HG03457 (cell line): ENCODE results near the gene TFEB.
A peak's percentile ranks its signal among the peaks of the same experiment; 100 is the strongest.

Experiments used
- ATAC-seq: cut with Tn5 transposase; IDR thresholded peaks from one replicate; pipeline ENCODE4 v1.9.1; 2021; ENCODE audit warnings: moderate number of reproducible peaks; ENCODE audit not compliant: unreplicated experiment

TFEB gene

DNA sequence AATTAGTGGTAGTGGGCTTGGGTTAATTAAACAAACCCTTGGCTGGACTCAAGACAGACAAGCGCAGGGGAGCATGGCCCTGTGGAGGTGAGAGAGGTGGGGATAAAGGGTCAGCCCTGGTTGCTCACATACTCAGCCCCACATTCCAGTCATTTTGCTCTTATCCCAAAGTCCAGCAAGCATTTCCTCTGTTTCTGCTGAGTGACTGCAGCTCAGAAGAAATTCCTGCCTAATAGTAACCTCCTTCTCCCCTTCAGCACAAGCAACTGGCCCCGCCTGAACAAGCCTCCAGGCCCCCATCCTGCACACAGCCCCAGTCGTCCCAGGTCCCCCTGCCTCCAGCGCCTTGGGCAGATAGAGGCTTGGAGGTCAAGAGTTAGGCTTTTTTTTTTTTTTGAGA is 3.6 kb upstream of the TFEB start:
- no peak for ATAC-seq

DNA sequence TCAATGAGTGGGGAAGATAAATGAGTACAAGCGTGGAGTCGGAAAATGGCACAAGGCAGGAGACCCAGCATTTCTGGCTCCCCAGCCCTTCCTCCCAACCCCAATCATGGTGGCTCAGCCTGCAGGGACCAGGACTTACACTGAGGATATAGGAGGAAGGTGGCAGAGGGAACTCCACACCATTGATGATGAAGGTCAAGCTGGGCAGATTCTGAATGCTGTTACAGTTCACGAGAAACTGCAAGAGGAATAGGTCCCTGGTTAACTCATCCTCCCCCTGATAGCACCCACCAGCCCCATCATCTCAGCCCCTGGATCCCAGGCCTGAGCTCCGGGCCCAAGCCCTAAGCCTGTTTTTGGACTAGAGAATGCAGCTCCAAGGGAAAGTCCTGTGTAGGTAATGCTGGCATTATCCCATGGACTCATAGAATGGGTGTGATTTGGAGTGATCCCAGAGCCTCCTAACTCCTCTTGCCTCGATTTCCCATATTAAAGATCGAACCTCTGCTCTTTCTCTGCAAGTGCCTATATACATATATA is 2.3 kb upstream of the TFEB start:
- no peak for ATAC-seq

DNA sequence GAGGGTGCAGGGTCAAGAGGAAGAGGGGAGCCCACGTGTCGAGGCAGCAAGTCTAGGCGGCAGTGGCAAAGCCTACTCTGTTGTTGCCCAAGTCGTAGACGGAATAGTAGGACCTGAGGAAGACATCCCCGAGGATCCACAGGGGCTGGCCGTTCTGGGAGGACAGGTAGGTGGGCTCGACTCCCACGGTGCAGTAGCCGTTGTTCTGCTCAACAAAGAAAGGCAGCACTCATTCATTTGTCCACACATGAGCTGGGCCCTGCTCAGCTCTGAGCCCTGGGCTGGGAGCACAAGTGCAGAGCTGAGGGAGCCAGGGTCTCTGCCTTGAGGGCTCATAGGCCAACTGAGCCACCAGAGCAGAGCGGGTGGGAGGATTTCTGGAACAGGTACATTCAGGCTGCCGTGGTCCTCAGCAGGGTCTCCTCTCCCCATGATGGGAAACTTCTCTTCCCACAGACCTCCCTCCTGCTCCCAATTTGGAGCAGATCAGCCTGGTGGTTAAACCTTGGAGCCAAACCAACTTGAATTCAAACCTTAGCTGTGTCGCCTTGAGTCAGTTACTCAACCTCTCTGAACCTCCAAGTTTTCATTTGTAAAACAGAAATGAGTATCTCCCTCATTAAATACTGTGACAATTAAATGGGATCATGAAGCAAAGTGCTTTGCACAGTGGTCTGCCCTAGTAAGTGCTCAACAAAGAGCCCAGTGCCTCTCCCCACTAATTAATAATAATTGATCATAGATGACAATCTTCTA is 1.6 kb upstream of the TFEB start:
- ATAC-seq: no peak

DNA sequence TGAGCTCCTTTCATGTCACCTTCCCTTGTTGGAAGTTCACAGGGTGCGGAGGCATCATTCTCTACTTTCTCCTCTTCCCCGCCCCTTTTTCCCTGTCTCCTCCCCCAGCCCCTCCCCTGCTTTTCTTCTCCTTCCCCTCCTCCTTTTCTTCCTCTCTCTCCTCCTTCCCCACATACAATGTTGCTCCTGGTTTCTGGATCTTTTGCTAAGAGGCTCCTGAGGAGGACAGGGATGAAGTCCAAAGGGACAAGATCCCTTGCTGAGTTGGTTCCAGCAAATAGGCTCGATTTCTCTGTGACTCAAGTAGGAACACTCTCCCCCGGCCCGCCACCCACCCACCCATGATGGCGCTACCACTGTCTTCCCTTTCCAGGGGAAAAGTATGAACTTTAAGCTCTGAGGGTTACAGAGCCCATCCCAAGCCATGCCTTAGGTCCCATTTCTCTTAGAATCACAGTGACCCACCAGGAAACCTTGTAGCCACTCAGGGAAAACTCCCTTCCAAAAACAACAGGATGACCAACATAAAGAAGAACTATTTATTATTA is 852 bp upstream of the TFEB start:
- ATAC-seq: no peak

DNA sequence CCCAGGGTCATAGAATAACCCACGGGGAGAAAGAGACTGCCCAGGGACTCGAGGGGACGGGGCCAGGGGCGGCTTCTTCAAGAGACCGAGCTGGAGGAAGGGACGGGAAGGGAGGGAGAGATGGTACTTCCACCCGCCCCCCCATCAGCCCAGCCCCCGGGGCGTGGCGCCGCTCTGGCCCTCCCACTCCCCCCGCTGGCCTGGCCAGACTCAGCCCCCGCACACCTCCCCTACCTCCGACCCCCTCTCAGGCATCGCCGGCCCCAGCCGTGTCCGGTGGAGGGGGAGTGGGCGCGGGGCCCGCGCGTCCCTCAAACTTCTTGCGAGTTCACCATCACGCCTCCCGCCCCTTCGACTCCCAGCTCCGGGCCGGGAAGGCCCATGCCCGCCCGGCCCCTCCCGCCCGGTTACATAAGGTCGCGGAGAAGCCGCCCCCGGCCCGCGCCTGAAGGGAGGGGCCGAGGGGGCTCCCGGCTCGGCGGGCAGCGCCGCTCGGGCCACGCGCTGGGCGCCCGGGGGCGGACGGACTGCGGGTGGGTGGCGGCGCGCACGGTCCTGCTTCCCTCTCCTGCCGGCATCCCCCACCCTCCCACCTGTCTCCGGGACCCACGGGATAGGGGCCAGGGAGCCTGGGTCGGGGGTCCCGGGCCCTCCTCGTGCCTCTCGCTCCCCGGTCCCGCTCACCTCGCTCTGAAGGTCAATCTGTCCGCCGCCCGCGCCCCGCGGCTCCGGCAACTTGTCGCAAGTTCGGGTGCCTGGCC is 562 bp downstream of the TFEB start:
- no peak for ATAC-seq

DNA sequence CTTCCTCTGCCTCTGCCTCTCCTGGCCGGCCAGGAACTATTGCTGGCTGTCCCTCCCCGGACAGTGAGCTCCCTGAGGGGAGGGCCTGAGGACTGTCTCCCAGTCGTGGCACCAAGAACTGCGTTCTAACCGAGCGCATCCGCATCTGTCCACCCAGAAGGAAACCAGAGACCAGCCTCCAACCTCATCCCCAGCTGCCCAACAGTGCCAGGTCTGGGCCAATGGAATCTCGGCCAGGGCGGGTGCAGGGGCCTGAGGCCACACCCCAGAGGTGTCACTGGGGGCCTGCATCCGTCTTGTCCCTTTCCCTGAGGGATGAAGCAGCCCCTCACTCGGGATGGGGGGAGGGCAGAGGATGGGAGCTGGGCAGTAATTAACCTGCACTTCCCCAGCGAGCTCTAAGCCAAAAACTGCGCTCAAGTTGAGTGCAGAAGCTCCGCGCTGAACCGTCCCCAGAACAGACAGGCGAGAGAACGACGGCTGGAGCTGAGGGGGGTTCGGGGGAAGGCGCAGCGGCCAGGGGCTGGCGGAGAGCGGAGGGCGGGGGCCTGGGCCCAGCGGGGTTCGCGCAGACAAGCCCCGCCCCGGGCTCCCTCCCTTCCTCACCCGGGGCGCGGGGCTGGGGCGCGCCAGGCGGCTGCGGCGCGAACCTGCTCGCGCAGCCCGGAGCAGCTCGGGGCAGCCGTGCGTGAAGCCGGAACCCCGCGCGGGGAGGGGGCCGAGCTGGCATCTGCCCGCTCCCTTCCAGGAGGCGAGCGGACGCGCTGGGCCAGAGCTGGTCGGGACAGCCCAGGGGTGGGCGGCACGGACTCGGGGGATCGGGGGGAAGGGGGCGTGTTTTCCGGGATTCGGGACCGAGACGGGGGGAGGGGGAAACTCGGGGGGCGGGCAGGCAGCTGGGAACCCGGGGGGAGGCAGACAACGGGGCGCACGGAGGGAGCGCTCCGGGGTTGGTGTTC is 1.4 kb downstream of the TFEB start:
- peak; percentile 39 for ATAC-seq

DNA sequence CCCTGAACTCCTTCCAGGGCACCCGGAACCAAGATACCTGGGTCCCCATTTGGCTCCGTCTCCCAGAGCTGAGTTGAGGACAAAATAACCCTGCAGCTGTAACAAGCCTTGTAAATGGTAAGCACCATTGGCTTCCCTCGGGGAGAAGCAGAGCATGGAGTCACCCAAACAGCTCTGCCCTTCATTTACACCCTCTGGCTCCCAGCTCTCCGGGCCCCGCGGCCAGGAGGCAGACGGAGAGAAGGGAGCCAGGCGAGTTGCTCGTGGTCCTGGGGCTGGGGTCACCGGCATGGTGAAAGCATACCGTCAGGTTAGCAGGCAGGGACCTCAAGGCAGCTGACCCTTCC is 2.1 kb downstream of the TFEB start:
- no peak for ATAC-seq

DNA sequence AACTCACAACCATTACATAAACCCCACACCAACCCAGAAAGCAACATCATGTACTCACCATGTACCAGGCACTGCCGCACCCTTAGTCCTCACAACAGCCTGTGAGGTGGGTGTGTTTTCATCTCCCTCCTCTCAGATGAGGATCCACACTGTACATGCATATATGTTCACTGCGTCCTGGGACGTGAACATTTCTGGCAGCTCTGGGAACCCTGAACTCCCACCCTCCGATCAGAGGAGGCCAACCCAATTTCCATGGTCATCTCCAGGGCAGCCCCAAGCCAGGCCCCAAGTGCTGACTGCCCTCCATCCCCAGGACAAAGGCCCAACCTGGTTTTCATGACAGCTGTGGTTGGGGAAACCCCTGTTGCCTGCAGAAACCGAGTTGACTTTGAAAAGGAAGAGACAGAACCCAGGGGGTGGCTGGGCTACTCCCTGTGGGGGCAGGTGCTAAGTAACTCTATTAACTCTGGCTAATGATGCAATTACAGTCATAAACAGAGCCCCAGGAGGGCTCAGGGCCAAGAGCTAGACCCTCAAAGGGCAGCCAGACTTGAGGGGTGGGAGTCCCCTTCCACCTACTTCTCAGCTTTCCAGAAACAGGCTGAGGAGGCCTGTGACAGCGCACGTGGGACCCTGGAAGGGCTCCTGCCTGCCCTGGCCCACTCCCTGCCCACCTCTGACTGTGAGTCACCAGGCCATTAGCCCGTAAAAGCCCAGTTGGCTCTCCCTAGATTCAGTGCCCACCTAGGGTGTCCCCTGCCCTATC is 2.6 kb downstream of the TFEB start:
- no peak for ATAC-seq

DNA sequence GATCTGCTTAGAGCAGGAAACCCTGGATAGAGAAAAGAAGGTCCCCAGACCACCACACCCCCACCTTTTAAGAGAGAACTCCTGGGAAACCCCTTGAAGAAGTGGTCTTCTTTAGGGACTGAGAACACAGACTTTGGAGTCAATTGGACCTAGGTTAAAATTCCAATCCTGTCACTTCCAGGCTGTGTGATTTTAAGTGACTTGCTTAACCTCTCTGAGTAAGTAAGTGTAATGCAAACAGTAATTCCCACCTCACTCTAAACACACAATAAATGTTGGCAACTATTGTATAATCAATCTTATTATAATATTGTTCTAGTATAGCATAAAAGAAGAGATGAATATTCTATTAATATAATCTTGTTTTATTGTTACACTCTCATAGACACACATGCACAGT is 3.3 kb downstream of the TFEB start:
- ATAC-seq: no peak

DNA sequence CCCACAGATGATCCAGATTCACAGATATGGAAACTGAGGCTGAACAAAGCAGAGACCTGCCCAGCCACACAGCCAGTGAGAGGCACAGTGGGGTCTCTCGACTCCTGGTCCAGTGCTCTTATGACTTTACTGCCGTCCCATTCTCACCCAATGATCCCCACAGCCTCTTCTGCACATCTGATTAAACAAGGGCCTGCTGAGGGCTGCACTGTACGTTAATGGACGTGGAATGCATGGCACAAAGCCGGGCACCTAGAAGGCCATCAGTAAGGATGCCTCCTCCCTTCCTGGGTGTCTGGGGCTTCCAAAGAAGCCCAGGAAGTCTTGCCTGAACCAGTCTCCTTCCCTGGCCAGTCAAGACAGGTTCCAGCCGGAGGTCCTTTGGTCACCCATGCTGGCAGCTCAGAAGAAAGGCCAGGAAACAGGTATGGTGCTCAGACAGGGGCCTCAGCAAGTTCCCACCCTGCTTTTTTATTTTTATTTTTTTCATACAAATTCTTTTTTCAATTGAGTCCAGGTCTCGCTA is 3.8 kb downstream of the TFEB start:
- ATAC-seq: no peak

DNA sequence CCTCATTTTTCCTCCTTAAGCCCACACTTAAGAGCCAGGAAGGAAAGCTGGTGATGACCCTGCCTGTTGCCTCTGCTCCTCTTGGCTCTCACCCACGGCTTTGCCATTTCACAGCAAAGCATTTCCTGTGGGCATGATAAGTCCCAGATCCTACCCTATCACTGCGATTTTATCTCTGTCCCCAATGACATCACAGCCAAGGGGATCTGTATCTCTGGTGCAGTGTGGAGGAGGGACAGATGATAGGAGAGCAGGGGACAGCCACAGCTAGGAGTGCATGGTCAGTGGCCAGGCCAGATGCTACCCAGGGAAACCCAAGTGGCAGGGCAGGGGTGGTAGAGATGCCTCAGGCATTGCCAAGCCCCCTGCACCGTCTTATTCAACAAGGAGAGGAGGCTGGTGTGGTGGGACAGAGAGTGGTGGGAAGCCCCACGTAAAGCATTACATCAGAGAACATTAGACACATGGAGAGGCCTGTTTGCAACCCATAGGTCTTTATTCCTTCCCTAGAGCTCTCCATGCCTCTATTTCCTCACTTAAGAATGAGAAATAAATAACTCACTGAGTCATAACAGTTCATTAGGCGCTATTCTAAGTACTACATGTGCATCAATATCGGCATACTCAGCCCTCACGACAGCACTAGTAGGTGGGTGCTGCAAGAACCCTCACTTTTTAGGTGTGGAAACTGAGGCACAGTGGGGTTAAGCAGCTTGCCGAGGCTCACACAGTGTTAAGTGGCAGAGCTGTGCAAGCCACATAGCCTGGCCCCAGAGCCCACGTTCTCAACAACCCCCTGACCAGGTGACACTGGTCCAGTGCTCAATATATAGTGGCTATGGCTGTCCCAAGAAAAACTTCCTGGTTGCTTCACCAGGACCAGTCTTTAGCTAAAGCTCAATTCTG is 4.6 kb downstream of the TFEB start:
- no peak for ATAC-seq

DNA sequence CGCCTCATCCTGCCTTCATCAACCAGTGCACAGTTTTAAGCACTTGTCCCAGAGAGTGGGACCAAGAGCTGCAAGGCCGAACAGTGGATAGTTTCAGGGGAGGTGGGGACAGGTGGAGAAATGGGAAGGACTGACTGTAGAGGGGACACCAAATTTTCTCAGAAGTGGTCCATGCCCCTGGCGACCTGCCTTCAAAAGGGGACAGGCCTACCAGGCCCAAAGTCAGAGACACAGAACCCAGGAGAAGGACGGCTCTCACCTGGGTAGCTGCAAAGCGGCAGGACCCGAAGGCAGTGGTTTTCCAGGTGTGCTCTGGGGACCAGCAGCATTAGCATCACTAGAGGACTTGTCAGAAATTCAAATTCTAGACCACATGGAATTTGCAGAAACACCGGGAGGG is 5.8 kb downstream of the TFEB start:
- no peak for ATAC-seq

DNA sequence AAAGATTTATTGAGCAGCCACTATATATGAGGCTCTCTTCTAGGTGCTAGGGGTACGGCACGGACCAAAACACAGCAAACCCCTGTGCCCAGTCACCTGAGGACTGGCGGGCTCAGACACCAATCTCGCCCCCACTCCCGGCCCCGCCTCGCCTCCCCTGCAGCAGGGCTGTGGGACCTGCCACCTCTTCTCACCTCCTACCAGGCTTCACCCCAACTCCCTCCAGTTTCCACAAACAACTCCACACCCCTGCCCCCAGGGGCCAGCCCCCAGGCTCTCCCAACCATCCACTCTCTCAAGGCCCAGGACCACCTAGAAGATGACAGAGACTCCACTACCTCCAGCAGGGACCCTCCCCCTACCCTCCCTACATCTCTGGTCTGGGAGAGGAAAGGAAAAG is 6.5 kb downstream of the TFEB start:
- no peak for ATAC-seq

DNA sequence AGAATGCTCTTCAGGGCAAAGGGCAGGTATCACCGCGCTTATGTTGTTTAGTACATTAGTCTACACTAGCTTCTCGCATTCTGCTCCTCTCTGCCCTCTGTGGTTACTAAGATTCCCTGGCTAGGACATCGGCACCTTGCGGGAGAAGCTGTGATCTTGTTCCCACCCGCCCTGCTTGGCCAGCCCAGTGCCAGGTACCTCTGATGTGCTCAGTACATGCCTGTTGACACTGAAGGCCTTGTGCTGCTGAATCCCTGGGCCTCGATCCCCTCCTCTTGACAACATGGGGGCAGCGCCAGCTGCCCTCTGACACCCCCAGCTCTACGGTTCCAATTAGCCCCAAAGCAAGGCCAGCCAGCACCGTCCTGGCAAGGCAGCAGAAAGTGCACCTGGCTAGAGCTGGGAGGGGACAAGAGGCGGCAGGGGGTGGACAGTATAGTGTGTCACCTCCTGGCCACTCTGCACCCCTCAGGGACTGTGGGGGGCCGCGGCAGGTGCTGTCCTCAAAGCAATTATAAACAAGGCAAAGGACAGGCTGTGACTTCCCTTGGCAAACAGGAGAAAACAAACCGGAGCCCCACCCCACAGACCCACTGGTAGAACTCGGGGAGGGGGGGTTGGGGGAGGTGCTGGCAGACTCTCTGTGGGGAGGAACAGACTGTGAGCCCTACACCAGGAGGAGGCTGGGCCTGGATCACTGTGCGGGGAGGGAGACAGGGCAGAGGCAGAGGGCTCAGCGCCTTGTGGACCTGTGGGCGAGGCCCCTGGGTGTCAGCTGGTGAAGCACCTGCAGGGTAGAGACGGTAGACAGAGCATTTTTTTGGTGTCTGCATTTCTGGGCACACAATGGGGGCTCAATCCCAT is 7.1 kb downstream of the TFEB start:
- no peak for ATAC-seq

DNA sequence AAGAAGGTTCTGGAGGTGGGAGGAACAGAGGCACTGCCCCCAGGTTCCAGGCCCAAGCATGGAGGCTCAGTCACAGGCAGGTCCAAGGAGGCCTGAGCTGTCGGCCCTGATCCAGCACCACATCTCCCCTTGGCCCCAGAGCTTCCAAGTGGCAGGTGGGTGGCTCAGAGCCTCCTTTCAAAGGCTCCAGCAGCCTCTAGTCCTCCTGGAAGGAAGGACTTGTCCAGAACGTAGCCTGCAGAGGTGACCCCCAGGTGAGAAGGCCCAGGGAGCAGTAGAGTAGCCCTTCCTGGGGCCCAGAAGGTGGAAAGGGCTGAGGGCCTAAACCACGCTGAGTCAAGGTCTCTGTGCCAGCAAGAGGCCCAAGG is 7.7 kb downstream of the TFEB start:
- no peak for ATAC-seq

DNA sequence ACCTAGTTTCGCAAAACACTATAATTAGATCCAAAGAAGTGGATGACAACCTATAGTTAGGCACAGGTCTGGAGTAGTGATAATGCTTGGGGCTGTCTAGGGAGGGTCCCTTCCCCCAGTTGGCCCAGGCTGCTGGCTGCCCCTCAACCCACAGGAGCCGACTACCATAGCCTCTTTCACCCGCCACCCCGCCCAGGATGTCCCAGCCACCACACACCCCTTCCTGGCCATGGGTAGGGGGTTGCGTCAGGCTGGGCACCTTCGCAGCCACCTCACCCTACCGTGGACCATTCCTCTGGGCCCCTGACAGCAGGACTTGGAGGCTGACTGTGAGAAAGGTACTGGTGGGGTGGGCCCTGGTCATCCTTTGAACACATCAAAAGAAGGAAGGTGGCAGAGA is 8.5 kb downstream of the TFEB start:
- ATAC-seq: no peak

DNA sequence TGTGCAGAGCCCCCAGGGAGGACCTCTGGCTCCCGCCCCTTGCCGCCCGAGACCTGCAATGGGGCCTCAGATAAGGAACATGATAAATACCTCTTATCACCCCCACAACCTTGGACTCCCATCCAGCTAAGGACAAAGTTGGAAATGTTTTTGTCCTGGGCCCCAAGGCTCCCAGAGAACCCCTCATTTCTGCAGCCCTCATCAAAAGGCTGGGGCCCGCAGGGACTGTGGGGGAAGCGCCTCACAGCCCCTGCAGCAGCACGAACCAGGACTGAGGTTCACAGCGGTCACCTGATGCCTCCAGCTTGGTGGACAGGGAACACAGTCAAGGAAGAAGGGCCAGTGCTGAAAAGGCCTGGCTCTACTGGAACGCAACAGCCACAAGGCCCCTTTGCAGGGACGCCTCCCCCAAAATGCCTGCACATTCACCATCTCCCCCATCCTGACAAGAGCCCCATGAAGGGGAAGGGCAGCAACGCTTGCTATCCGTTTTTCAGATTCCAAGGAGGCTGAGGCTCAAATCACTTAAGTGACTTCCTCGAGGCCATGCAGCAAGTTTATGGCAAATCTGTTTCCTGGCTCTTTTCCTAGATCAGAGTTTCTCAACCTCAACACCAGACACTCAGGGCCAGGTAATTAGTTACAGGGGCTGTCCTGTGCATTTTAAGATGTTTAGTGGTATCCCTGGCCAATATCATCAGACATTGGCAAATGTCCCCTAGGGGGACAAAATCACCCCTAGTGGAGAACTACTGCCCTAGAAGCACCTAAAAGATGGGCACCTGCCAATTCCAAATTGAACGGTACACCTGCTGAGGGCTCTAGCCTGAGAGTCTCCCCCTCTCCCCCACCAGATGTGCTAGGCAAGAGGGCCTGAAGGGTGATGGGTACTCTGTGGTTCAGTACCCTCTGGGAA is 10.6 kb downstream of the TFEB start:
- ATAC-seq: no peak
